ENCODE results near the gene UGT1A7. TPM values are rescaled to one million over a fixed set of nuclear protein-coding genes. Genes with fewer than 3 reads are reported as not detected.

UGT1A7 gene
- total RNA-seq, 2 donors from 2014 or later: 0.46 TPM; not detected in 1

DNA sequence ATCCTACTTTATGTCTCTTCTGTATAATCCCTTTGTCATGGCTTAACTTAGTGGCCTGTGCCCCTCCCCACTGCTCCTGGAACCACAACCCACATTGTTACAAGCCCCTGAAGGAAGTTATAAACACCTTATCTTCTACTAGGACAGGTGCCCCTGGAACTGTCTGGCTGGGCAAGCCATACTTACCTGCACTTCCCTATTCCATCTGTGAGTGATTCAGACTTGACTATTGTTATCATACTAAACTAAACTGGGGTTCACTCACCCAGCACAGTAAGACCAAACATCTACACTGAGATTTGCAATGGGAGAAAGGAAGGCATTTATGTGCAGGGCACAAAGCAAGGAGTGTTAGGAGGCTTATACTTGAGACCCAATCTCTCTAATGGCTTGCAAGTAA is 7.3 kb downstream of the UGT1A7 start:
- TF ChIP-seq, protein P1, sequence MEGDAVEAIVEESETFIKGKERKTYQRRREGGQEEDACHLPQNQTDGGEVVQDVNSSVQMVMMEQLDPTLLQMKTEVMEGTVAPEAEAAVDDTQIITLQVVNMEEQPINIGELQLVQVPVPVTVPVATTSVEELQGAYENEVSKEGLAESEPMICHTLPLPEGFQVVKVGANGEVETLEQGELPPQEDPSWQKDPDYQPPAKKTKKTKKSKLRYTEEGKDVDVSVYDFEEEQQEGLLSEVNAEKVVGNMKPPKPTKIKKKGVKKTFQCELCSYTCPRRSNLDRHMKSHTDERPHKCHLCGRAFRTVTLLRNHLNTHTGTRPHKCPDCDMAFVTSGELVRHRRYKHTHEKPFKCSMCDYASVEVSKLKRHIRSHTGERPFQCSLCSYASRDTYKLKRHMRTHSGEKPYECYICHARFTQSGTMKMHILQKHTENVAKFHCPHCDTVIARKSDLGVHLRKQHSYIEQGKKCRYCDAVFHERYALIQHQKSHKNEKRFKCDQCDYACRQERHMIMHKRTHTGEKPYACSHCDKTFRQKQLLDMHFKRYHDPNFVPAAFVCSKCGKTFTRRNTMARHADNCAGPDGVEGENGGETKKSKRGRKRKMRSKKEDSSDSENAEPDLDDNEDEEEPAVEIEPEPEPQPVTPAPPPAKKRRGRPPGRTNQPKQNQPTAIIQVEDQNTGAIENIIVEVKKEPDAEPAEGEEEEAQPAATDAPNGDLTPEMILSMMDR (IDR thresholded peaks at IDR 0.05): no peak
- TF ChIP-seq POLR2AphosphoS5 (IDR thresholded peaks at IDR 0.05): no peak
- no peak for TF ChIP-seq POLR2A (IDR thresholded peaks at IDR 0.05)
- H3K27ac ChIP-seq: no peak overlapping the region

DNA sequence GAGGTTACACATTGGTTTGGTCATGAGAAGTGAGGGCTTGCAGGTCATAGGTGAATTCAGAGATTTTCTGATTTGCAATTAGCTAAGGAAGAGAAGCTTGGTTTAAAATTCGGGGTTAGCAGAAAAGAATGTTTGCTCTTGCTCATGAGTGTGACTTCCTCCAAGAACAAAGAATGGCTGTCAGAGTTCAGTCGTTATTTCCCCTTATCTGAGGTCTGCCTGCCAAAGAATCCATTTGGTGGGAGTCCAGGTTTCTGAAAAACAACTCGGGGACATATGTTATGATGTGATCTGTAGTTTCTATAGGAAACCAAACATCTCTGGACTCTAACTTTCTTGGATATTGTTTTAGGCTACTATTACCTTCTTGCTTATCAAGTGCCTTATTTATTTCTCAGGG is 7.8 kb downstream of the UGT1A7 start:
- intact Hi-C loops (cut with DNase I): no loop called here
- H3K27me3 ChIP-seq (replicated peaks; ENCODE audit: insufficient read depth): no peaks in the 10 kb centered on the region
- H3K27ac ChIP-seq: no peak overlapping the region
- TF ChIP-seq POLR2A (IDR thresholded peaks at IDR 0.05): no peak
- TF ChIP-seq POLR2AphosphoS5 (IDR thresholded peaks at IDR 0.05): no peak
- TF ChIP-seq, protein P1 (IDR thresholded peaks at IDR 0.05): no peak
- no peaks in the 10 kb centered on the region for H3K4me1 ChIP-seq (replicated peaks)
- WGBS: 6% methylated on average over 3 of the region's 3 CpGs
- H3K9me3 ChIP-seq: no peaks in the 10 kb centered on the region
- H3K36me3 ChIP-seq: no peaks in the 10 kb centered on the region
- no peak overlapping the region for H3K4me3 ChIP-seq
- DNase-seq (ENCODE audit: low spot score): no peak

More for the DNA sequence above, 7.3 kb downstream of the UGT1A7 start:
- H3K9me3 ChIP-seq: no peaks in the 10 kb centered on the region
- DNase-seq (ENCODE audit: low spot score): no peak
- no peaks in the 10 kb centered on the region for H3K36me3 ChIP-seq
- H3K4me3 ChIP-seq: no peak overlapping the region
- no peaks in the 10 kb centered on the region for H3K27me3 ChIP-seq (replicated peaks; ENCODE audit: insufficient read depth)
- intact Hi-C loops (cut with DNase I): no loop called here
- no peaks in the 10 kb centered on the region for H3K4me1 ChIP-seq (replicated peaks)

DNA sequence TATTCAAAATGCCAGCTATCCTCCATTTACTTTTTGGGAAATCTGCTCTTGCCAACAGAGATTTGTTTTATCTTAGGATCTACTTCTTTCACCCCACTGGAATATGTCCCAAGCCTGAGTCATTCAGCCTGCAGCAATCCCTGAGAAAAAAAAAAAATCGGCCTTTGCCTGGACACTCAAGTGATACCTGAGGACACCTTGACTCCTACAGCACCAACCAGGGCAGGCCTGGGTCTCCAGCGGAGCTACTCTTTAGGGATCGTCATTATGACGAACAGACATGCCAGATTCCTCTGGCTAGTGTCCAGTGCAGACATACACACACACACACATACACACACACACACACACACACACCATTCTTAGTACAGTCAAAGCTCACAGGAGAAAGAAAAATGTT is 8.7 kb downstream of the UGT1A7 start:
- Histone ChIP-seq H3K4me1 (replicated peaks) (no peaks in the 10 kb centered on the region), H3K4me3 (no peak overlapping the region), H3K27ac (no peak overlapping the region), H3K9me3 (no peaks in the 10 kb centered on the region), H3K27me3 (replicated peaks; ENCODE audit: insufficient read depth) (no peaks in the 10 kb centered on the region), H3K36me3 (no peaks in the 10 kb centered on the region)
- no peak for DNase-seq (ENCODE audit: low spot score)
- 31% methylated on average over 4 of the region's 4 CpGs for WGBS
- intact Hi-C loops (cut with DNase I): no loop called here
- TF ChIP-seq POLR2AphosphoS5 (IDR thresholded peaks at IDR 0.05): no peak
- TF ChIP-seq POLR2A (IDR thresholded peaks at IDR 0.05): no peak
- TF ChIP-seq, protein P1 (IDR thresholded peaks at IDR 0.05): no peak

DNA sequence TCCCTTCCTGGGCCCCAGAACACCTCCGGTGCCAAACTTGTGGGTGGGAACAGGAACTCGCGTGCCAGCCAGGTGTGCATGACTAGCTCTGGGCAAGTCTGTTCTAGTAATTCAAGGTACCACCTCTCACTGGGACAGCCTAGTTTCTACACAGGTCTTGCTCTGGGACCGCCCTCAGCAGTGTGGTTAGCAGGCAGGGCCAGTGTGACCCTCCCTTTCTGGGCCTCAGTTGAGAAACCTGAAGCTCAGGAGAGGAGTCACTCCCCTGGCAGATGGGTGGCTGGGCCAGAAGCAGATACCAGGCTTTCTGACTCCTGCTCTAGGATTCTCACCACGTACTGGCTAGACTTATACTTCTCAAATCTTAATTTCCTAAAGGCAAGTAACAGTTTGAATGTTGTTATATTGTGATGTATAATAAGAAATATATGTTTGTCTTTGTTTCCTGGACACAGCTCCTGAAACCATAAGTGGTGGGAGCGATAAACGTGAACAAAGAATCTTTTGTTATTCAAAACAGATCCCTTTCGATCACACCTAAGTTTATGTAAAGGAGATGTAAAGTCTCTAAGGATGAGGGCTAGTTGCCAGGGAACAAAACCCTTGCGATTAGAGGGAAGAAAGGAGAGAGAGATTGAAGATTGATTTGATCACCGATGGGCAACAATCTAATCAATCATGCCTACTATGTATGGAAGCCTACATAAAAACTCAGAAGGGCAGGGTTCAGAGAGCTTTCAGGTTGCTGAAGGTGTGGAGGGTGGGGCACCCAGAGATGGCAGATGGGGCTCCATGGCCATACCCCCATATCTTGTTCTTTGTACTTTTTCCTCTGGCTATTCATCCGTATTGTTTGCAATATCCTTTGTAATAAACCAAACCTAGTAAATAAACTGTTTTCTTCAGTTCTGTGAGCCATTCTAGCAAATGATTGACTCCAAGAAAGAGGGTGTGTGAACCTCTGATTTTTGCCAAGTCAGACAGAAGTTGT is 10.0 kb downstream of the UGT1A7 start:
- intact Hi-C loops (cut with DNase I): no loop called here

More for the DNA sequence above, 10.0 kb downstream of the UGT1A7 start:
- no peaks in the 10 kb centered on the region for H3K36me3 ChIP-seq
- H3K27me3 ChIP-seq (replicated peaks; ENCODE audit: insufficient read depth): no peaks in the 10 kb centered on the region
- no peak overlapping the region for H3K4me3 ChIP-seq
- peak; percentile 71 for TF ChIP-seq POLR2AphosphoS5 (IDR thresholded peaks at IDR 0.05)
- TF ChIP-seq POLR2A (IDR thresholded peaks at IDR 0.05): peak; percentile 60
- TF ChIP-seq, protein P1 (IDR thresholded peaks at IDR 0.05): no peak
- WGBS: 52% methylated on average over 11 of the region's 11 CpGs
- H3K4me1 ChIP-seq (replicated peaks): no peaks in the 10 kb centered on the region
- H3K9me3 ChIP-seq: no peaks in the 10 kb centered on the region
- DNase-seq (ENCODE audit: low spot score): peak; percentile 80
- H3K27ac ChIP-seq: no peak overlapping the region

Measured in prostate gland (tissue), 2 donors.